Activated CD4-positive, alpha-beta T cell treated with anti-CD3 and anti-CD28 coated beads, Interleukin-2, amount 50 U/mL, for 1 hour (primary cell): ENCODE results near the gene CNNM1.

Experiments
- DNase-seq: peaks from one replicate; pipeline ENCODE4 v3.0.0-alpha.2; 2020

CNNM1 gene

GRCh38 chr10:99374972-99375371 is 45.8 kb downstream of the CNNM1 start:
- no peak for DNase-seq

- no peak for DNase-seq
These were observed 46.3 kb downstream of the CNNM1 start for GRCh38 chr10:99375426-99375825.

- DNase-seq, result no peak
These were observed 53.0 kb downstream of the CNNM1 start for GRCh38 chr10:99382176-99382575.

GRCh38 chr10:99387071-99387470 is 57.9 kb downstream of the CNNM1 start:
- DNase-seq, result no peak

- no peak for DNase-seq
These were observed 58.4 kb downstream of the CNNM1 start for GRCh38 chr10:99387541-99387940.

- DNase-seq, result no peak
These were observed 60.7 kb downstream of the CNNM1 start for GRCh38 chr10:99389729-99390480.

GRCh38 chr10:99391346-99391745 is 62.2 kb downstream of the CNNM1 start:
- DNase-seq, result no peak

- no peak for DNase-seq
These were observed 63.9 kb downstream of the CNNM1 start for GRCh38 chr10:99393036-99393435.

- DNase-seq, result no peak
These were observed 64.5 kb downstream of the CNNM1 start for GRCh38 chr10:99393683-99394082.

- DNase-seq, result no peak
These were observed 65.1 kb downstream of the CNNM1 start for GRCh38 chr10:99394256-99394655.

- no peak for DNase-seq
These were observed 65.7 kb downstream of the CNNM1 start for GRCh38 chr10:99394761-99395386.

- no peak for DNase-seq
These were observed 66.7 kb downstream of the CNNM1 start for GRCh38 chr10:99395750-99396445.

- DNase-seq, result no peak
These were observed 67.3 kb downstream of the CNNM1 start for GRCh38 chr10:99396471-99396870.

GRCh38 chr10:99399664-99400063 is 70.5 kb downstream of the CNNM1 start:
- DNase-seq, result no peak

- DNase-seq, result no peak
These were observed 74.5 kb downstream of the CNNM1 start for GRCh38 chr10:99403674-99404073.

- no peak for DNase-seq
These were observed 77.0 kb downstream of the CNNM1 start for GRCh38 chr10:99406149-99406548.

- DNase-seq, result no peak
These were observed 81.0 kb downstream of the CNNM1 start for GRCh38 chr10:99410146-99410545.

GRCh38 chr10:99410876-99411275 is 81.7 kb downstream of the CNNM1 start:
- no peak for DNase-seq

- DNase-seq, result no peak
These were observed 82.4 kb downstream of the CNNM1 start for GRCh38 chr10:99411546-99411945.

GRCh38 chr10:99412099-99412498 is 82.9 kb downstream of the CNNM1 start:
- DNase-seq, result no peak

- no peak for DNase-seq
These were observed 89.9 kb downstream of the CNNM1 start for GRCh38 chr10:99418910-99419624.

- no peak for DNase-seq
These were observed 90.5 kb downstream of the CNNM1 start for GRCh38 chr10:99419688-99420087.

GRCh38 chr10:99421233-99421739 is 92.1 kb downstream of the CNNM1 start:
- DNase-seq, result no peak
